ENCODE measurements around the gene RABGGTB.
"Not testable (repeated sequence)": the region's sequence is repeated elsewhere in the genome, so short reads cannot be mapped to it uniquely, and the experiment has no call there.

The RABGGTB gene

DNA sequence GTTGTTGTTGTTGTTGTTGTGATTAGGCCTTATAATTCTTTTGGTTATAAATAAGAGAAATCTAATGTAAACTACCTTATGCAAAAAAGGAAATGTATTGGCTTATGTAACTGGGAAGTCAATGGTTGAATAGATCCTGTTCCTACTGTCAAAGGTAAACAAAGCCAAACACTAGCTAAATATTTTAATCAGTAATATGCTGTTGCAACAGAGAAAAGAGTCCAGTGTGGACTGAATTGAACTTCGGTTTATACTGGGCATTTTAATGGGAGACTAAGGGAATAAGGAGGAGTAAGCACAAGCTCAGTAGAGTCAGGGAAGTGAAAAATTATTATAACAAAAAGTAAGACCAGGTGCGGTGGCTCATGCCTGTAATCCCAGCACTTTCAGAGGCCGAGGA is 26.0 kb downstream of the RABGGTB start:
- H3K4me3 ChIP-seq (ENCODE audit: control insufficient read depth, low read depth, low read length): no peak overlapping the region
- DNase-seq (ENCODE audit: low read depth): no peak
- TF ChIP-seq, protein P1, sequence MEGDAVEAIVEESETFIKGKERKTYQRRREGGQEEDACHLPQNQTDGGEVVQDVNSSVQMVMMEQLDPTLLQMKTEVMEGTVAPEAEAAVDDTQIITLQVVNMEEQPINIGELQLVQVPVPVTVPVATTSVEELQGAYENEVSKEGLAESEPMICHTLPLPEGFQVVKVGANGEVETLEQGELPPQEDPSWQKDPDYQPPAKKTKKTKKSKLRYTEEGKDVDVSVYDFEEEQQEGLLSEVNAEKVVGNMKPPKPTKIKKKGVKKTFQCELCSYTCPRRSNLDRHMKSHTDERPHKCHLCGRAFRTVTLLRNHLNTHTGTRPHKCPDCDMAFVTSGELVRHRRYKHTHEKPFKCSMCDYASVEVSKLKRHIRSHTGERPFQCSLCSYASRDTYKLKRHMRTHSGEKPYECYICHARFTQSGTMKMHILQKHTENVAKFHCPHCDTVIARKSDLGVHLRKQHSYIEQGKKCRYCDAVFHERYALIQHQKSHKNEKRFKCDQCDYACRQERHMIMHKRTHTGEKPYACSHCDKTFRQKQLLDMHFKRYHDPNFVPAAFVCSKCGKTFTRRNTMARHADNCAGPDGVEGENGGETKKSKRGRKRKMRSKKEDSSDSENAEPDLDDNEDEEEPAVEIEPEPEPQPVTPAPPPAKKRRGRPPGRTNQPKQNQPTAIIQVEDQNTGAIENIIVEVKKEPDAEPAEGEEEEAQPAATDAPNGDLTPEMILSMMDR (IDR thresholded peaks at IDR 0.05; ENCODE audit: control insufficient read depth, insufficient read depth, low read depth, low read length, missing control alignments): no peak

DNA sequence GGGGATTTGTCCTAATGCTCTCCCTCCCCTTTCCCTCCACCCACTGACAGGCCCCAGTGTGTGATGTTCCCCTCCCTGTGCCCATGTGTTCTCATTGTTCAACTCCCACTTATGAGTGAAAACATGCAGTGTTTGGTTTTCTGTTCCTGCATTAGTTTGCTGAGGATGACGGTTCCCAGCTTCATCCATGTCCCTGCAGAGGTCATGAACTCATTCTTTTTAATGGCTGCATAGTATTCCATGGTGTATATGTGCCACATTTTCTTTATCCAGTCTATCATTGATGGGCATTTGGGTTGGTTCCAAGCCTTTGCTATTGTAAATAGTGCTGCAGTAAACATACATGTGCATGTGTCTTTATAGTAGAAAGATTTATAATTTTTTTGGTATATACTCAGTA is 37.5 kb downstream of the RABGGTB start:
- not testable (repeated sequence) for DNase-seq (ENCODE audit: low read depth); H3K4me3 ChIP-seq (ENCODE audit: control insufficient read depth, low read depth, low read length)

DNA sequence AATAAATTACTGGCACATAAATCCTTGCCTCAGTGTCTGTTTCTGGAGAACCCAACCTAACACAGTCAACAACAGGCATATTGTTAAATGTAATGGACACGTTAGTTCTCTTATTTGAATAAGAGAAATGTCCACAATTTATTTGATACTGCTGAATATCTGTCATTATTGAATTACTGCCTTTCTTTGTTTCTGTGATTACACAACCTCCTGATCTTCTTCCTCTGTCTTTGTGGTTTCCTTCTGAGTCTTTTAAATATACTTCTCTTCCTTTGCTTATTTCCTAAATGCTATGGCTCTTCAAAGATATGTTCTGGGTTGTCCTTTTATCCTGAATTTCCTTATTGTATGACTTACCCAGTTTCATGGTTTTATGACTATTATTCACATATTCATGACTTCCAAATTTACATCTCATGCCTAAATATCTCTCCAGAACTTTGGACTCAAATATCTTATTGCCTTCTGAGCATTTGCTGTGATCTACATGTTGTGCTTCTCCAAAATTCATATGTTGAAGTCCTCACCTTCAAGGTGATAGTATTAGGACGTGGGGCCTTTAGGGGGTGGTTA is 50.6 kb downstream of the RABGGTB start:
- H3K4me3 ChIP-seq (ENCODE audit: control insufficient read depth, low read depth, low read length): no peak overlapping the region
- TF ChIP-seq, protein P1 (IDR thresholded peaks at IDR 0.05; ENCODE audit: control insufficient read depth, insufficient read depth, low read depth, low read length, missing control alignments): no peak
- no peak for DNase-seq (ENCODE audit: low read depth)

DNA sequence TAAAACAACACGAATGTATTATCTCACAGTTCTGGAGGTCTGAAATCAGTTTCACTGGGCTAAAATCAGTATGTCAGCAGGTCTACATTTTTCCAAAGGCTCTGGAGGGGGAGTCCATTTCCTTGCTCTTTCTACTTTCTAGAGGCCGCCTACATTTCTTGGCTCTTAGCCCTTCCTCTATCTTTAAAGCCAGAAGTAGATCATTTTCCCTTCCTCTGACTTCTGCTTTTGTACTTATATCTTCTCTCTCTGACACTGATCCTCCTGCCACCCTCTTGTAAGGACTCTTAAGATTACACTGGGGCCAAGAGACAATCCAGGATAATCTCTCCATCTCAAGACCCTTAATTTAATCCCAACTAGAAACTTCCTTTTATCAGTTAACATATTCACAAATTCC is 52.0 kb downstream of the RABGGTB start:
- TF ChIP-seq, protein P1 (IDR thresholded peaks at IDR 0.05; ENCODE audit: control insufficient read depth, insufficient read depth, low read depth, low read length, missing control alignments): no peak
- no peak overlapping the region for H3K4me3 ChIP-seq (ENCODE audit: control insufficient read depth, low read depth, low read length)
- no peak for DNase-seq (ENCODE audit: low read depth)

DNA sequence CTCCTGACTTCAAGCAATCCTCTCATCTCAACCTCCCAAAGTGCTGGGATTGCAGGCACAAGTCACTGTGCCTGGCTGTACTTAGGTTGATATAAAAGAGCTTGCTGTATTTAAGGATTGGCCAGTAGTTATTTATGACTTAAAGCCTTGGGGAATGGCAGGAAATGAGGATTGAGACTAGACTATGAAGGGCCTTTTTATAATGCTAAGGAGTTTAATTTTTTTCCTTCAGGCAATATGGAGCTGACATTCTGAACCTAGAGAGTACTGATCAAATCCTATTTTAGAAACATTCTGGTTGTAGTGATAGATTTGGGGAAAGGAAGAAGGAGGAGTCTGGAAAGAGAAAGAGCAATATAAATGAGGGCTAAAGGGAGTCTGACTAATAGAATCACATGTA is 55.4 kb downstream of the RABGGTB start:
- DNase-seq (ENCODE audit: low read depth): no peak
- TF ChIP-seq, protein P1 (IDR thresholded peaks at IDR 0.05; ENCODE audit: control insufficient read depth, insufficient read depth, low read depth, low read length, missing control alignments): no peak
- no peak overlapping the region for H3K4me3 ChIP-seq (ENCODE audit: control insufficient read depth, low read depth, low read length)
